ENCODE data around the gene WT1.

DNA sequence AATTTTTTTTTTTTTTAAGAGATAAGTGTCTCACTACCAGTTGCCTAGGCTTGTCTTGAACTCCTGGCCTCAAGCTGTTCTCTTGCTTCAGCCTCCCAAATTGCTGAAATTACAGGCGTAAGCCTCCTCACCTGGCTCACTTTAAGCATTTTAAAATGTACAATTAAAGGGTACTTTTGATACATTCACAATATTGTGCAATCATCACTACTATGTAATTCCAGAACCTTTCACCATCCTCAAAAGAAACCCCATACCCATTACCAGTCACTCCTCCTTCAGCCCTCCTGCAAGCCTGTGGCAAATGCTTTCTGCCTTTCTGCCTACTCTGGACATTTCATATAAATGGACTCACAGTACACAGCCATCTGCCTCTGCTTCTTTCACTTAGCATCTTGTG, 34.5 kb upstream of the WT1 start:
- TF ChIP-seq, protein P1, sequence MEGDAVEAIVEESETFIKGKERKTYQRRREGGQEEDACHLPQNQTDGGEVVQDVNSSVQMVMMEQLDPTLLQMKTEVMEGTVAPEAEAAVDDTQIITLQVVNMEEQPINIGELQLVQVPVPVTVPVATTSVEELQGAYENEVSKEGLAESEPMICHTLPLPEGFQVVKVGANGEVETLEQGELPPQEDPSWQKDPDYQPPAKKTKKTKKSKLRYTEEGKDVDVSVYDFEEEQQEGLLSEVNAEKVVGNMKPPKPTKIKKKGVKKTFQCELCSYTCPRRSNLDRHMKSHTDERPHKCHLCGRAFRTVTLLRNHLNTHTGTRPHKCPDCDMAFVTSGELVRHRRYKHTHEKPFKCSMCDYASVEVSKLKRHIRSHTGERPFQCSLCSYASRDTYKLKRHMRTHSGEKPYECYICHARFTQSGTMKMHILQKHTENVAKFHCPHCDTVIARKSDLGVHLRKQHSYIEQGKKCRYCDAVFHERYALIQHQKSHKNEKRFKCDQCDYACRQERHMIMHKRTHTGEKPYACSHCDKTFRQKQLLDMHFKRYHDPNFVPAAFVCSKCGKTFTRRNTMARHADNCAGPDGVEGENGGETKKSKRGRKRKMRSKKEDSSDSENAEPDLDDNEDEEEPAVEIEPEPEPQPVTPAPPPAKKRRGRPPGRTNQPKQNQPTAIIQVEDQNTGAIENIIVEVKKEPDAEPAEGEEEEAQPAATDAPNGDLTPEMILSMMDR (IDR thresholded peaks at IDR 0.05; ENCODE audit: low read length): no peak
- TF ChIP-seq EZH2 (IDR thresholded peaks at IDR 0.05; ENCODE audit: borderline replicate concordance, low read length): no peak
